Measurements from ENCODE around the gene GRIK4.

The GRIK4 gene

GRCh38 chr11:120528749-120529148 lies 17.2 kb downstream of the GRIK4 start:
- DNase-seq (ENCODE audit: extremely low read depth, low read depth) = no peak
- TF ChIP-seq CTCF (IDR thresholded peaks at IDR 0.05; ENCODE audit: low read depth, low read length) = no peak

- TF ChIP-seq CTCF (IDR thresholded peaks at IDR 0.05; ENCODE audit: low read depth, low read length) = no peak
- no peak for DNase-seq (ENCODE audit: extremely low read depth, low read depth)
Observed at GRCh38 chr11:120529214-120529613, 17.7 kb downstream of the GRIK4 start.

- DNase-seq (ENCODE audit: extremely low read depth, low read depth) = no peak
- TF ChIP-seq CTCF (IDR thresholded peaks at IDR 0.05; ENCODE audit: low read depth, low read length) = no peak
Observed at GRCh38 chr11:120529911-120530310, 18.4 kb downstream of the GRIK4 start.

GRCh38 chr11:120532082-120532831 lies 20.7 kb downstream of the GRIK4 start:
- DNase-seq (ENCODE audit: extremely low read depth, low read depth) = peak; percentile 27
- TF ChIP-seq CTCF (IDR thresholded peaks at IDR 0.05; ENCODE audit: low read depth, low read length) = no peak

GRCh38 chr11:120532832-120533196 lies 21.3 kb downstream of the GRIK4 start:
- no peak for DNase-seq (ENCODE audit: extremely low read depth, low read depth)
- TF ChIP-seq CTCF (IDR thresholded peaks at IDR 0.05; ENCODE audit: low read depth, low read length) = no peak

- no peak for TF ChIP-seq CTCF (IDR thresholded peaks at IDR 0.05; ENCODE audit: low read depth, low read length)
Observed at GRCh38 chr11:120536091-120536796, 24.7 kb downstream of the GRIK4 start.

GRCh38 chr11:120536797-120537169 lies 25.2 kb downstream of the GRIK4 start:
- no peak for TF ChIP-seq CTCF (IDR thresholded peaks at IDR 0.05; ENCODE audit: low read depth, low read length)
- no peak for DNase-seq (ENCODE audit: extremely low read depth, low read depth)

More at GRCh38 chr11:120536091-120536796, 24.7 kb downstream of the GRIK4 start:
- no peak for DNase-seq (ENCODE audit: extremely low read depth, low read depth)
